ACHN (cell line): ENCODE data around the gene TMSB15A.
A peak's percentile ranks its signal among the peaks of the same experiment; 100 is the strongest.
"Not testable (repeated sequence)": the region's sequence is repeated elsewhere in the genome, so short reads cannot be mapped to it uniquely, and the experiment has no call there.

ENCODE experiments used
- DNase-seq: peaks from one replicate; pipeline ENCODE4 v3.0.0-alpha.2; 2015
- in situ Hi-C: cut with HindIII; loops from 2 replicates; pipeline ENCODE4 v1.10.0; 2017; ENCODE audit warnings: low sequenced_read_pairs, low pct_ligation_motif_present, low pct_unique_long_range_greater_than_20kb

Gene TMSB15A

DNA sequence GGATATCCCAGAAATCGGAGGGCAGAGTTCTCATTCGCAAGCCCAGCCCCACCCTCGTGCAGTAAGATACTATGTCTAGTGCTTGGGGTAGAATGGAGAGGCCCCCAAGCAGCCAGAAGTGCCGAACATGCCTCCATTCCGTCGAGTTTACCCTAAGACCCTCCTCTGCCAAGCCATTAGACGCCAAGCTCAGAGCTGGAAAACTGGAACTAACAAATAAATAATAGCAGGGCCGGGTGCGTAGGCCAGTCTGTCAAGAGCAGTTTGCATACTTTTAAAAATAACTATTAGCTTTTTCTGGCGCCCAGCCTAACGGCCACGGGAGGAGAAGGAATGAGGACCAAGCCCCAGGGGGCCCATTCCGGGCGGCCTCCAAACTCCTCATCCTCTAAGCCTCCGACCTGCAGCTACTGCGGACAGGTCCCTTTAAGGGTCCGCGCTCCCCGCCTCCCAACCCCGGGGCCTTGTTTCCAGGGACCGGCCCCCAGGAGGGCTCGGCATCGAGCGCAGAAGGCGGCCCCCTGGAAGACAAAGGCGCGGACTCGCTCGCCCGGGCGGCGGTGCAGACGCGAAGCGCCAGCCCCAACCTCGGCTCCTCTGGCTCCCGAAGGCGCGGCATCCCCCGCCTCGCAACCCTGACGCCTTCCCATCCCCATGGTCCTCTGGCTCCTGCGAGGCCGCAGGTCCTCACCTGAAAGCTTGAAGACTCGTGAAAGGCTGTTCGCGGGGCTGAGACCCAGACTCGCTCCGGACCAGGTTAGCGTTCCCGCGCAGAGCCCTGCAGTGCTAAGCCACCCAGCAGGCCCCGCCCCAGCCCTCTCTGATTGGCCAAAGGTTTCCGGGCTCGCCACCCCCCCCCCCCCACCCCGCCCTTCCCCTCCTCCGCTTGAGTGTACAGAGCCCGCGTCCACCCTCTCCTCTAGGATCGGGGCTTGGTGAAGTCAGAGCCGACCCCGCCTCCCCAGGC lies at the start of gene TMSB15A:
TSS of gene TMSB15A (minus strand) at position 765 of the 967 bp plus-strand sequence.
- peak; percentile 19 for DNase-seq
- in situ Hi-C loops: no loop called here

DNA sequence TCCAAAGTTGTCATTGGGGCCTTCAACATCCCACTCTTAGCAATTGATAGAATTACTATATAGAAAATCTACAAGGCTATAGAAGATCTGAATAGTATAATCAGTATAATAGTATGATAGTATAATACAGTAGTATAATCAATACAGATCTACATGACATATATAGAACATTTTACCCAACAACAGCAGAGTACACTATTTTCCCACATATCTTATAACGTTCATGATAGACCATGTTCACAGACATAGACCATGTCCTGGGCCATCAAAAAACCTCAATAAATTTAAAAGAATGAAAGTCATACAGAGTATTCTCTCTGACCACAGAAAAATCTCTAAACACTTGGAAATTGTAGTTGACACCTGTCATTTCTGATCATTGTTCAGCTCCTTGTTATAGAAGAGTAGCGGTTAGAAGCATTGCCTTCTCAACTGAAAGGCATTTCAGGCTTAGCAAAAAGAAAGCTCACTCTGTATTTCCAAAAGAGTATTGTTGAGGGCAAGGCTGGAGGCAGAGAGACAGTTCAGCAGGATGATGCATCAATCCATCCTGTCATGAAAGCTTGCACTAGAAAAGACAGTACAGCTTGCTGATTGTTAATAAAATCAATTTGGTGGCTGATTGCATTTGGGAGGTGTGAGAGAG lies 44.0 kb upstream of the TMSB15A start:
- DNase-seq: no peak
- in situ Hi-C loops: no loop called here

DNA sequence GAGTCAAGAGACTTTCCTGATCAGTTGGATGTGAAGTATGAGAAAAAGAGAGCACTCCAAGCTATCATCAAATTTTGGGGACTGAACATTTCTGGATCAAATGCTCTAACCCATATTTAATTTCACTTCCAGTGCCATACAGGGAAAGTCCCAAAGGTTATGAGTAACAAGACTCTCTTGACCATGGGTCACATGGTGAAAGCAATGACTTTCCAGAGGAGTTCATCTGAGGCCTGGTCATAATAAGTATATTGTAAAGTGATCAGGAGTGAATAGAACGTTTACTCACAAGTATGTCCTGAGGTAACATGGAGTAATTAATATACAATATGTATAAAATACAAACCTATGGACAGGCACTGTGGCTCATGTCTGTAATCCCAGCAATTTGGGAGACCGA lies 42.1 kb upstream of the TMSB15A start:
- DNase-seq: no peak
- in situ Hi-C loops: no loop called here

GRCh38 chrX:102548231-102548630 lies 31.7 kb upstream of the TMSB15A start:
- DNase-seq: no peak
- in situ Hi-C loops: no loop called here

GRCh38 chrX:102546828-102547493 lies 30.4 kb upstream of the TMSB15A start:
- no peak for DNase-seq
- in situ Hi-C loops: no loop called here

GRCh38 chrX:102546175-102546574 lies 29.6 kb upstream of the TMSB15A start:
- DNase-seq, in situ Hi-C loops: not testable (repeated sequence)

DNA sequence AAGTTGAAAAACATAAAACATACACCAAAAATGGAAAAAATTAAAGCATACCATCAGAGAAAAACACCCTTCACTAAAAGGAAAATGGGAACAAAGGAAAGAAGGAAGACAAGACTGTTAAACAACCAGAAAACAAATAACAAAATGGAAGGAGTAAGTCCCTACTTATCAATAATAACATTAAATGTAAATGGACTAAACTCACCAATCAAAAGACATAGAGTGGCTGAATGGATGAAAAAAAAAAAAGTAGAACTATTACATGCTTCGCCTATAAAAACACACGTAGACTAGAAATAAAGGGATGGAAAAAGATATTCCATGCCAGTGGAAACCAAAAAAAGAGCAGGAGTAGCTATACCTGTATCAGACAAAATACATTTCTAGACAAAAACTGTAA lies 19.4 kb upstream of the TMSB15A start:
- in situ Hi-C loops: no loop called here
- no peak for DNase-seq

DNA sequence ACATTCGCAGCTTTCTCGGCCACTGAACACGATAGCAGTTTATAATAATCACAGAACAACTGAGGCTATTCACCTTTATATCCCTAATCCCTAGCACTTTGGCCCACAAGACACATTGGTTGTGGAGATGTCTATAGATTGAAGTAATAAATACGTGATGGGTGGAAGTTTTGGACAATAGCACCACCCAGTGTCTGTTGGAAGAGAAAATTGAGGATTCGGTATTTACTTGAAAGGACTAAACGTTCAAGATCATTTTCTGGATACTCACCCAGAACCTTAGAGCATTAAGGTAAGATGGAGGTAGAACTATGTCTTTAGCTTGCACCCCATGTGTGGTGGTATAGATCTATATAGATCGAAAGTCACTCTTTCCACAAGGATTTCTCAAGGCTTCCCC lies 787 bp upstream of the TMSB15A start:
- peak; percentile 1 for DNase-seq
- in situ Hi-C loops: no loop called here

DNA sequence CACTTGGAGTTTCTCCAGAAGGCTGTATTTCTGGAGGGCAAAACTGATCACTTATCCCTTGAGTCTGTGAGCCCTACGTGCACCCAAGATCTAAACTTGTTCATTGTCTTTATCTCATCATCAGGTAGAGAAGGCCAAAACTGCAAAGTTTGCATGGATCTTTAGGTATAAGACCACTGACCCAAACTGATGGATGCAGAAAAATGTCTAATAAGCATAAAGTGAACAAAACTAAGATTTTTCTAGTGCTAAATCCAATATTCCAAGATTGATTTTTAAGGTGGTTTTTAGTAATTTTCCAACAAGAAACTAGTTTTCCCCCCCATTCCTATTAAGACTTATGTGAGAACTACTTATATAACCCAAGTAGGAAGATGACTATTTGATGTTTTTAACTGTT lies 2.0 kb downstream of the TMSB15A start:
- in situ Hi-C loops: no loop called here
- DNase-seq: no peak

DNA sequence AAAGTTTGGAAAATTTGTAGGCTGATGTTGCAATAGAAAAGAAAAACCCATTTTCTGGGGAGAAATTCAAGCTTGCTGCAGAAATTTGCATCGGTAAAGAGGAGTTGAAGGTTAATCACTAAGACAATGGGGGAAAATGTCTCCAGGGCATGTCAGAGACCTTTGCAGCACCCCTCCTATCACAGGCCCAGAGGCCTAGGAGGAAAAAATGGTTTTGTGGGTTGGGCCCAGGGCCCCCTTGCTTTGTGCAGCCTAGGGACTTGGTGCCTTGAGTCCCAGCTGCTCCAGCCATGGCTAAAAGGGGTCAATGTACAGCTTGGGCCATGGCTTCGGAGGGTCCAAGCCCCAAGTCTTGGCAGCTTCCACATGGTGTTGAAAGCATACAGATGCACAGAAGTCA lies 17.8 kb downstream of the TMSB15A start:
- DNase-seq: no peak
- in situ Hi-C loops: no loop called here

GRCh38 chrX:102491766-102492165 lies 24.8 kb downstream of the TMSB15A start:
- in situ Hi-C loops: no loop called here
- DNase-seq: no peak

GRCh38 chrX:102478765-102479164 lies 37.8 kb downstream of the TMSB15A start:
- in situ Hi-C loops, DNase-seq: not testable (repeated sequence)

DNA sequence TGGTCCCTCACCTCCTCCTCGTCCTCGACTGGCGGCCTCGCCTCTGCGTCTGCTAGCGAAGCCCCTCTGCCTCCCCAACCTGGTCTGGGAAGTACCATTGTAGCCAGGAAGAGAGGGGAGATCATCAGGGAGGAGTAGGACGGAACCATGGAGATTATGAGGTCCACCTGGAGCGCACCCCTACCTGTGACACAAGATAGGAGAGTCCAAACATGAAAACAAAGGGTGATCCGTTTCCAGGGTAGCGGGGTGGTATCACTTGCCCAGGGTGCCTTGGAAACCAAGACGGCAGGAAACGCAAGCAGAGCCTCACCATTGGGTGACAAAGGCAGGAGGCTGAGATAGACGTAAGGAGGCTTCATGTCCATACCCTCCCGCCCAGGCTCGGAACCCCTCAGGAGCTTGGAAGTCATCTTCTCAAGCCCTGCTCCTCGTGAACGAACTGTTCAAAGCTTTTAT lies 44.7 kb downstream of the TMSB15A start, which contains the start of gene TCP11X2:
TSS of gene TCP11X2 (minus strand) at position 51 of the 459 bp plus-strand sequence.
- in situ Hi-C loops, DNase-seq: not testable (repeated sequence)

DNA sequence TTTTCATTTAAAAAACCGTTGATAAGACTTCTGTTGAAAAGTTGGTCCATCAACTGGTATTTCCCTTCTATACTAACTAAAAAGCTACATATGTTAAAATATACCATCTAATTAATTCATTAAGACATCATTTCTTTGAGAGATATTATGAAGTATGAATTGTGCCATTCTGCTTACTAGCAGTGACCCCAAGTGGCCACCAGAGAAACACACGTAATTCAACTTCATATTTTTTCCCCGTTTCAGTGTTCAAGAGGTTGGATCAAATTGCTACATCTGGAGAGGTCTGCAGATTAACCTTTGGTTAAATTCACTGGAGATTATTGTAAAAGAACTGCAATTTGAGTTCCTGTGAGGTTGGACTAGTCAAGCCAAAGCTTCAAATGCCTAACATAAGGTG lies 46.3 kb downstream of the TMSB15A start:
- DNase-seq, in situ Hi-C loops: not testable (repeated sequence)
